PC-3 (cell line): ENCODE measurements around the gene RAP1GAP2. TPM values are rescaled to one million over a fixed set of nuclear protein-coding genes. Genes with fewer than 3 reads are reported as not detected.
A peak's percentile ranks its signal among the peaks of the same experiment; 100 is the strongest.

Experiments used
- ATAC-seq: fragments of 200-7000 bp; cut with Tn5 transposase; 2 replicates; pipeline ENCODE4 v1.9.1; 2020; ENCODE audit warnings: mild to moderate bottlenecking, moderate library complexity
- BruUV-seq: library from RNA; stranded (reverse); fragments of 400-500 nt; replicated peaks from 2 replicates; lab custom pipeline; 2021; lab: Mats Ljungman, UMichigan
- CTCF ChIA-PET: fragments of 300-600 bp; sonication (Branson Sonifier 250); formaldehyde crosslinking; loops from one replicate; lab custom pipeline; 2022; ENCODE audit warnings: antibody characterized with exemption; lab: Charles Lee
- POLR2A ChIA-PET: fragments of 300-600 bp; sonication (Branson Sonifier 250); formaldehyde crosslinking; loops from one replicate; lab custom pipeline; 2022; ENCODE audit warnings: antibody characterized with exemption; ENCODE audit not compliant: unreplicated experiment; lab: Charles Lee
- DNase-seq: peaks from one replicate; pipeline ENCODE4 v3.0.0-alpha.2; 2015
- H2AFZ ChIP-seq: fragments of 300-600 bp; sonication (generic); 2 replicates; pipeline ENCODE4 v1.6.0; 2016; ENCODE audit warnings: antibody characterized with exemption, low read length
- H3F3A ChIP-seq: fragments of 300-600 bp; sonication (generic); one replicate; pipeline ENCODE4 v1.6.0; 2017; ENCODE audit warnings: antibody characterized with exemption, low read length, control low read depth, mild to moderate bottlenecking; ENCODE audit not compliant: unreplicated experiment
- H3K27ac ChIP-seq: fragments of 300-600 bp; sonication (generic); 2 replicates; pipeline ENCODE4 v1.5.1; 2016; ENCODE audit warnings: mild to moderate bottlenecking, low read length
- H3K27me3 ChIP-seq: fragments of 300-600 bp; sonication (generic); 2 replicates; pipeline ENCODE4 v1.6.1; 2016; ENCODE audit warnings: low read length, mixed read lengths
- H3K36me3 ChIP-seq: fragments of 300-600 bp; sonication (generic); 2 replicates; pipeline ENCODE4 v1.6.1; 2016; ENCODE audit warnings: low read depth, mixed run types, low read length, mixed read lengths
- H3K4me1 ChIP-seq: fragments of 300-600 bp; sonication (generic); 2 replicates; pipeline ENCODE4 v1.5.1; 2016; ENCODE audit warnings: low read length; ENCODE audit not compliant: insufficient read depth
- H3K4me2 ChIP-seq: fragments of 300-600 bp; sonication (generic); 2 replicates; pipeline ENCODE4 v1.6.0; 2016; ENCODE audit warnings: low read length
- H3K4me3 ChIP-seq: fragments of 300-600 bp; sonication (generic); 2 replicates; pipeline ENCODE4 v1.5.1; 2016; ENCODE audit warnings: mild to moderate bottlenecking, low read length, mixed read lengths
- H3K79me2 ChIP-seq: fragments of 300-600 bp; sonication (generic); 2 replicates; pipeline ENCODE4 v1.6.1; 2017; ENCODE audit warnings: low read length, mixed read lengths
- H3K9ac ChIP-seq: fragments of 300-600 bp; sonication (generic); 2 replicates; pipeline ENCODE4 v1.6.0; 2016; ENCODE audit warnings: mild to moderate bottlenecking, low read length
- H3K9me2 ChIP-seq: fragments of 300-600 bp; sonication (generic); replicated peaks from 2 replicates; pipeline ENCODE4 v1.6.1; 2016; ENCODE audit warnings: mixed run types, low read length, mixed read lengths
- H3K9me3 ChIP-seq: fragments of 300-600 bp; sonication (generic); 2 replicates; pipeline ENCODE4 v1.6.1; 2016; ENCODE audit warnings: low read length, mixed read lengths
- H4K20me1 ChIP-seq: fragments of 300-600 bp; sonication (generic); 2 replicates; pipeline ENCODE4 v1.6.1; 2016; ENCODE audit warnings: low read length, mixed read lengths
- EZH2 ChIP-seq: fragments of 300-600 bp; sonication (generic); IDR thresholded peaks from one replicate; pipeline ENCODE4 v1.6.1; 2017; ENCODE audit warnings: antibody characterized with exemption, mild to moderate bottlenecking, low read length; ENCODE audit not compliant: unreplicated experiment
- EZH2phosphoT487 ChIP-seq: fragments of 300-600 bp; sonication (generic); IDR thresholded peaks from 2 replicates; pipeline ENCODE4 v1.6.1; 2018; ENCODE audit warnings: mild to moderate bottlenecking, antibody characterized with exemption, low read length, borderline replicate concordance
- intact Hi-C: fragments of 100-400 bp; cut with micrococcal nuclease; formaldehyde crosslinking; loops from 2 replicates; pipeline ENCODE4 v1.9.0; 2023
- total RNA-seq: library from RNA; depleted of rRNA; stranded (reverse); fragments of >200 nt; gene quantifications from 2 replicates; pipeline ENCODE4 v1.2.3, GENCODE V29; 2014
- TF ChIP-seq, protein P1 (sequence below): fragments of 300-600 bp; sonication (generic); conservative IDR thresholded peaks from 2 replicates; pipeline ENCODE4 v1.5.1; 2017; ENCODE audit warnings: antibody characterized with exemption, low read depth, mild to moderate bottlenecking, low read length

RAP1GAP2 gene
- total RNA-seq, 1 experiment from 2014 or later = 14.5 TPM

DNA sequence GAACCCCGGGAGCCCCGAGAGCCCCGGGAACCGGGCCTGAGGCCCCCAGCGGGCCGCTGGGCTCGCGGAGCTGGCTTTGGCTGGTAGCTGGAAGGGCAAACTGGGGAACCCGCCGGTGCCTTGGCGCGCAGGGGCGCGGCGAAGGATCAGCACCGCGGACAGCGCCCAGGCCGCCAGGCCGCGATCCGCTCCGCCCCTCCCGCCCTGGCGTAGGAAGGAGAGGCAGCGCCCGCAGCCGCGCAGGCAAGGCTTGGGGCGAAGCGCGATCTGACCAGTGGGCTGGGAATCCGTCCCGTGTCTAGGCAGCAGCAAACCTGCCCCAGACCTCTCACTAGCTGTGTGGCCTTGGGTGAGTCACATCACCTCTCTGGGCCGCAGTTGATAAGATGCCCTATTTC lies 46.5 kb upstream of the RAP1GAP2 start:
- Histone ChIP-seq H3K27ac (no peak overlapping the region), H3K9me2 (no peaks in the 10 kb centered on the region), H3K4me3 (no peak overlapping the region), H3K9me3 (no peaks in the 10 kb centered on the region), H3K4me2 (no peak overlapping the region), H3K36me3 (no peaks in the 10 kb centered on the region), H3K27me3 (peaks cover 8% of the 10 kb centered on the region; the same call in 1 of the 2 replicates), H3K4me1 (no peaks in the 10 kb centered on the region), H3K9ac (no peak overlapping the region), H3F3A (no peaks in the 10 kb centered on the region), H3K79me2 (no peaks in the 10 kb centered on the region), H4K20me1 (no peaks in the 10 kb centered on the region), H2AFZ (no peak overlapping the region)
- intact Hi-C loops = no loop called here
- BruUV-seq = no TSS peak
- POLR2A ChIA-PET = no interaction called here
- TF ChIP-seq, protein P1, sequence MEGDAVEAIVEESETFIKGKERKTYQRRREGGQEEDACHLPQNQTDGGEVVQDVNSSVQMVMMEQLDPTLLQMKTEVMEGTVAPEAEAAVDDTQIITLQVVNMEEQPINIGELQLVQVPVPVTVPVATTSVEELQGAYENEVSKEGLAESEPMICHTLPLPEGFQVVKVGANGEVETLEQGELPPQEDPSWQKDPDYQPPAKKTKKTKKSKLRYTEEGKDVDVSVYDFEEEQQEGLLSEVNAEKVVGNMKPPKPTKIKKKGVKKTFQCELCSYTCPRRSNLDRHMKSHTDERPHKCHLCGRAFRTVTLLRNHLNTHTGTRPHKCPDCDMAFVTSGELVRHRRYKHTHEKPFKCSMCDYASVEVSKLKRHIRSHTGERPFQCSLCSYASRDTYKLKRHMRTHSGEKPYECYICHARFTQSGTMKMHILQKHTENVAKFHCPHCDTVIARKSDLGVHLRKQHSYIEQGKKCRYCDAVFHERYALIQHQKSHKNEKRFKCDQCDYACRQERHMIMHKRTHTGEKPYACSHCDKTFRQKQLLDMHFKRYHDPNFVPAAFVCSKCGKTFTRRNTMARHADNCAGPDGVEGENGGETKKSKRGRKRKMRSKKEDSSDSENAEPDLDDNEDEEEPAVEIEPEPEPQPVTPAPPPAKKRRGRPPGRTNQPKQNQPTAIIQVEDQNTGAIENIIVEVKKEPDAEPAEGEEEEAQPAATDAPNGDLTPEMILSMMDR = no peak
- TF ChIP-seq EZH2 = no peak
- CTCF ChIA-PET = no interaction called here
- DNase-seq = peak; percentile 66
- ATAC-seq = peak; percentile 92

DNA sequence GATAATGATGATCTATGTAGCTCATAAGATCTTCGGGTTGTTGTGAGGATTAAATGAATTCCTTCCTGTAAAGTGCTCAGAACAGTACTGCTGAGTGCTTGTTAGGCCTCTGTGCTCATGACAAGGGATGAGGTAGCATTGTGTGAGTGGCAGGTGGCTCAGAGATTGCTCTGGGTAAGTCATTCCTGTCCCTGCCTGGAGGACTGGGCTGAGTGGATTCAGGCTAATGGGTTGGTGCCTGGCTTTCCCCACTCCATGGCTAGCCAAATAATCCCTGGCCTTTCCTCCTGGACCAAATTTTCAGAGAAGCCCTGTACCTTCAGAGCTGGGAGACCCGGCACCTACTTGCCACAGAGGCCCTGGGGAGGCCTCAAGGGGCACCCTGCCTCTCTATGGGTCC lies 45.5 kb upstream of the RAP1GAP2 start:
- intact Hi-C loops = no loop called here
- H3K27ac ChIP-seq = no peak overlapping the region
- ChIA-PET POLR2A (no interaction called here), CTCF (no interaction called here)
- ATAC-seq (no peak), DNase-seq (no peak)
- no peaks in the 10 kb centered on the region for H3K36me3 ChIP-seq
- H3K27me3 ChIP-seq = 0 out of 2 replicates have a peak, but pooled peaks cover under 1% of the 10 kb centered on the region
- no peaks in the 10 kb centered on the region for H3K9me3 ChIP-seq
- no peaks in the 10 kb centered on the region for H3K9me2 ChIP-seq
- no peak overlapping the region for H3K4me2 ChIP-seq
- TF ChIP-seq EZH2phosphoT487 (no peak), EZH2 (no peak)
- TF ChIP-seq, protein P1 = no peak
- H3K4me3 ChIP-seq = no peak overlapping the region
- no peak overlapping the region for H2AFZ ChIP-seq
- no TSS peak for BruUV-seq
- no peaks in the 10 kb centered on the region for H4K20me1 ChIP-seq
- H3K4me1 ChIP-seq = no peaks in the 10 kb centered on the region
- no peaks in the 10 kb centered on the region for H3F3A ChIP-seq
- H3K9ac ChIP-seq = no peak overlapping the region
- no peaks in the 10 kb centered on the region for H3K79me2 ChIP-seq

DNA sequence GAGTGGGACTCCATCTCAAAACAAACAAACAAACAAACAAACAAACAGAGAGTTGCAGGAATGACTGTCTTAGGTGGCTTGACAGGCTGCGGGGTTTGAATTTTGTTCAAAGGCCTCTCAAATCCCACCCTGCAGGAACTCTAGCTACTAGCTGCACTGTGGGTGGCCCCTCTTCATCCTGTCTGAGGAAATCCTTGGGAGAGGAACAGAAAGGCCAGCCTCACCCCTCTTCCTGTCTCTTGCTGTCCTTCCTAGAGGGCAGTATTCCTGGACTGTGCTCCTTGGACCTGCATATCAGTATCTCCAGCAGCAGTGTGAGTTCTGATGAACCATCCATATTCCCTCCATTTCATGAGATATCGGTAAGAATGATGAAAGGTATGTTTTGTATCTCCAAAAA lies 44.7 kb upstream of the RAP1GAP2 start:
- POLR2A ChIA-PET = no interaction called here
- no peak for TF ChIP-seq EZH2
- TF ChIP-seq EZH2phosphoT487 = no peak
- TF ChIP-seq, protein P1 = 0 out of 2 replicates have a peak, but pooled peaks have one; percentile 12
- Histone ChIP-seq H4K20me1 (no peaks in the 10 kb centered on the region), H3K27ac (no peak overlapping the region), H3K36me3 (no peaks in the 10 kb centered on the region), H3K4me3 (no peak overlapping the region), H3K27me3 (peaks cover 7% of the 10 kb centered on the region), H3K4me2 (no peak overlapping the region), H3K9me2 (no peaks in the 10 kb centered on the region), H3K4me1 (no peaks in the 10 kb centered on the region), H3K9me3 (no peaks in the 10 kb centered on the region), H3K9ac (no peak overlapping the region), H2AFZ (no peak overlapping the region), H3F3A (no peaks in the 10 kb centered on the region), H3K79me2 (no peaks in the 10 kb centered on the region)
- no TSS peak for BruUV-seq
- ATAC-seq (no peak), DNase-seq (no peak)
- CTCF ChIA-PET = no interaction called here
- intact Hi-C loops = no loop called here
